ENCODE results near the gene LRBA. TPM values are rescaled to one million over a fixed set of nuclear protein-coding genes. Genes with fewer than 3 reads are reported as not detected.
"Not testable (repeated sequence)": the region's sequence is repeated elsewhere in the genome, so short reads cannot be mapped to it uniquely, and the experiment has no call there.

LRBA gene
- total and polyA plus RNA-seq, 4 donors, result 18.8 to 56.4 (median 33.8) TPM

GRCh38 chr4:151000747-151001429, 14.2 kb downstream of the LRBA start:
- no peaks in the 10 kb centered on the region for H3K4me1 ChIP-seq (ENCODE audit: control insufficient read depth, insufficient read depth, low read length)
- no peaks in the 10 kb centered on the region for H3K9me3 ChIP-seq (ENCODE audit: control insufficient read depth, insufficient read depth, low read length)
- no peaks in the 10 kb centered on the region for H3K36me3 ChIP-seq (ENCODE audit: control insufficient read depth, insufficient read depth, low read length)
- no peaks in the 10 kb centered on the region for H3K27me3 ChIP-seq (ENCODE audit: control insufficient read depth, insufficient read depth, low read length)
- WGBS (ENCODE audit: insufficient coverage), result 89% methylated on average over 7 of the region's 7 CpGs
- H3K4me3 ChIP-seq (ENCODE audit: low read depth, low read length), result no peak overlapping the region
- DNase-seq (ENCODE audit: low read depth in 4 of 6, low spot score in 6 of 6), result no peak
- no peak overlapping the region for H3K27ac ChIP-seq (ENCODE audit: low read depth, low read length)

DNA sequence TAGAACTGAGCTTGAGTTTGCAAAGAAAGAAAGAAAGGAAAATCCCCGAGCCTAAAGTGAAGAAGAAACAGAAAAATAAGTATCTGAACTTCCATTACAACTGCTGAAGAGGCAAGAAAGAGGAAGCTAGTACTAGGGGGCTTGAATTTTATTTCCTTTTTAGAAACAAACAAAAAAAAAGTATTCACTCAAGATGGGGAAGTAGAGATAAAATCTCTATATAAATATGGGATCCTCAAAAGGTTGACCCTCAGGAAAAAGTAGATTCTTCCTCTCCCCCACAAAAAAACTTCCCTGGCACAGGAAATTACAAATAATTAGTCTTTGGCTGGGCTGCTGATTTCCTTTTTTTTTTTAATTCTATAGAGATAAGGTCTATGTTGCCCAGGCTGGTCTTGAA, 16.0 kb downstream of the LRBA start:
- Histone ChIP-seq H3K27ac (ENCODE audit: low read depth, low read length) (no peak overlapping the region), H3K9me3 (ENCODE audit: control insufficient read depth, insufficient read depth, low read length) (no peaks in the 10 kb centered on the region), H3K4me1 (ENCODE audit: control insufficient read depth, insufficient read depth, low read length) (no peaks in the 10 kb centered on the region), H3K36me3 (ENCODE audit: control insufficient read depth, insufficient read depth, low read length) (no peaks in the 10 kb centered on the region), H3K4me3 (ENCODE audit: low read depth, low read length) (no peak overlapping the region), H3K27me3 (ENCODE audit: control insufficient read depth, insufficient read depth, low read length) (no peaks in the 10 kb centered on the region)
- no peak for DNase-seq (ENCODE audit: low read depth in 4 of 6, low spot score in 6 of 6)
- no CpG with 5 or more reads among the region's 1 CpG for WGBS (ENCODE audit: insufficient coverage)

DNA sequence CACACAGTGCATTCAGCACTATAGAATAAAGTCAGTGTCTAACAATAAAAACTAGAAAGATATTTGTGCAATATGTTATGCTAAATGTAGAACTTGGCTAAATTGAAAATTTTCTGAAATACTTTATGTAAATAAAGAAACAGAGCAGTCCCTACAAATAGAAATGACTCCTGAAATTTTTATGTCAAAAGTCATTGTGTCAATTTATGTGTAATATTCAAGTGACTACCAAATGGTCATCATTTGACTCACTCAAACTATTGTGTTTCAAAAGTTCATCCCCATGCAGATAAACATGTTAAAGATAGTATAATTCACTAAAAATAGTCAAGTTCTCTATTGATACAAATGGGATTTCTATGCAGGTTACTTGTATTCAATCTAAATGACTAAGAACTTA, 17.9 kb downstream of the LRBA start:
- DNase-seq (ENCODE audit: low read depth in 4 of 6, low spot score in 6 of 6), result no peak
- Histone ChIP-seq H3K4me1 (ENCODE audit: control insufficient read depth, insufficient read depth, low read length) (no peaks in the 10 kb centered on the region), H3K9me3 (ENCODE audit: control insufficient read depth, insufficient read depth, low read length) (no peaks in the 10 kb centered on the region), H3K36me3 (ENCODE audit: control insufficient read depth, insufficient read depth, low read length) (no peaks in the 10 kb centered on the region), H3K27ac (ENCODE audit: low read depth, low read length) (no peak overlapping the region), H3K4me3 (ENCODE audit: low read depth, low read length) (no peak overlapping the region), H3K27me3 (ENCODE audit: control insufficient read depth, insufficient read depth, low read length) (no peaks in the 10 kb centered on the region)

DNA sequence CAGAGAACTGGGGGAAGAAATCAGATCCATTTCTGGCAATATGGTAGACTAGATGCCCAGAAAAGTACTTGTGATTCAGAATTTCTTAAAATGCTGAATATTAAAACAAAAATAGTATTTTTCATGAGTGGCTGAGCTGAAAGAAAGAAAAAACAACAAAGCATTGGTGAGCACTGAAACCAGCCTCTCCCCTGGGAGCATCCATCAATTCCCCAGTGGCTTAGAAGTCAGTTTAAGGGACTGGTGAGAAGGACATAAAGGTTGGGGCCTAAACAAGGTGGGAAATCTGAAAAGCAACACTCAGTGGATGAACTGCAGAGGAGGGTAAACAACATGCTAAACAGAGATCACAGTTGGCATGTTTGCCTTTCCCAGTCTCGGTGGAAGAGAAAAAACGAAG, 20.4 kb downstream of the LRBA start:
- Histone ChIP-seq H3K27ac (ENCODE audit: low read depth, low read length) (no peak overlapping the region), H3K9me3 (ENCODE audit: control insufficient read depth, insufficient read depth, low read length) (no peaks in the 10 kb centered on the region), H3K36me3 (ENCODE audit: control insufficient read depth, insufficient read depth, low read length) (no peaks in the 10 kb centered on the region), H3K4me1 (ENCODE audit: control insufficient read depth, insufficient read depth, low read length) (no peaks in the 10 kb centered on the region), H3K27me3 (ENCODE audit: control insufficient read depth, insufficient read depth, low read length) (no peaks in the 10 kb centered on the region), H3K4me3 (ENCODE audit: low read depth, low read length) (no peak overlapping the region)
- no peak for DNase-seq (ENCODE audit: low read depth in 4 of 6, low spot score in 6 of 6)
- WGBS (ENCODE audit: insufficient coverage), result no CpG with 5 or more reads among the region's 2 CpGs

DNA sequence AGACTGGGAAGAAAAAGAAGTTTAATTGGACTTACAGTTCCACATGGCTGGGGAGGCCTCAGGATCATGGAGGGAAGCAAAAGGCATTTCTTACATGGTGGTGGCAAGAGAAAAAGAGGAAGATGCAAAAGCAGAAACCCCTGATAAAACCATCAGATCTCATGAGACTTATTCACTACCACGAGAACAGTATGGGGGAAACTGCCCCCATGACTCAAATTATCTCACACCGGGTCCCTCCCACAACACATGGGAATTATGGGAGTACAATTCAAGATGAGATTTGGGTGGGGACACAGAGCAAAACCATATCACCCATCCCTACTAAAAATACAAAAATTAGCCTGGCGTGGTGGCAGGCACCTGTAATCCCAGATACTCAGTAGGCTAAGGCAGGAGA, 21.5 kb downstream of the LRBA start:
- H3K4me1 ChIP-seq (ENCODE audit: control insufficient read depth, insufficient read depth, low read length), result not testable (repeated sequence)
- WGBS (ENCODE audit: insufficient coverage), result 86% methylated on average over 1 of the region's 3 CpGs

GRCh38 chr4:150990993-150991392, 24.1 kb downstream of the LRBA start:
- H3K4me1 ChIP-seq (ENCODE audit: control insufficient read depth, insufficient read depth, low read length), result no peaks in the 10 kb centered on the region
- no peaks in the 10 kb centered on the region for H3K36me3 ChIP-seq (ENCODE audit: control insufficient read depth, insufficient read depth, low read length)
- WGBS (ENCODE audit: insufficient coverage), result no CpG with 5 or more reads among the region's 2 CpGs
- no peaks in the 10 kb centered on the region for H3K27me3 ChIP-seq (ENCODE audit: control insufficient read depth, insufficient read depth, low read length)
- no peak overlapping the region for H3K27ac ChIP-seq (ENCODE audit: low read depth, low read length)
- no peak overlapping the region for H3K4me3 ChIP-seq (ENCODE audit: low read depth, low read length)
- no peaks in the 10 kb centered on the region for H3K9me3 ChIP-seq (ENCODE audit: control insufficient read depth, insufficient read depth, low read length)
- DNase-seq (ENCODE audit: low read depth in 4 of 6, low spot score in 6 of 6), result no peak

More for the DNA sequence above, 21.5 kb downstream of the LRBA start:
- not testable (repeated sequence) for H3K4me3 ChIP-seq (ENCODE audit: low read depth, low read length); H3K9me3 ChIP-seq (ENCODE audit: control insufficient read depth, insufficient read depth, low read length); DNase-seq (ENCODE audit: low read depth in 4 of 6, low spot score in 6 of 6); H3K36me3 ChIP-seq (ENCODE audit: control insufficient read depth, insufficient read depth, low read length); H3K27me3 ChIP-seq (ENCODE audit: control insufficient read depth, insufficient read depth, low read length); H3K27ac ChIP-seq (ENCODE audit: low read depth, low read length)

- 100% methylated on average over 1 of the region's 3 CpGs for WGBS (ENCODE audit: insufficient coverage)
- no peaks in the 10 kb centered on the region for H3K36me3 ChIP-seq (ENCODE audit: control insufficient read depth, insufficient read depth, low read length)
- no peaks in the 10 kb centered on the region for H3K4me1 ChIP-seq (ENCODE audit: control insufficient read depth, insufficient read depth, low read length)
- no peak for DNase-seq (ENCODE audit: low read depth in 4 of 6, low spot score in 6 of 6)
- H3K4me3 ChIP-seq (ENCODE audit: low read depth, low read length), result no peak overlapping the region
- H3K27ac ChIP-seq (ENCODE audit: low read depth, low read length), result no peak overlapping the region
- no peaks in the 10 kb centered on the region for H3K27me3 ChIP-seq (ENCODE audit: control insufficient read depth, insufficient read depth, low read length)
- no peaks in the 10 kb centered on the region for H3K9me3 ChIP-seq (ENCODE audit: control insufficient read depth, insufficient read depth, low read length)
Observed at GRCh38 chr4:150990250-150990649, 24.8 kb downstream of the LRBA start.

DNA sequence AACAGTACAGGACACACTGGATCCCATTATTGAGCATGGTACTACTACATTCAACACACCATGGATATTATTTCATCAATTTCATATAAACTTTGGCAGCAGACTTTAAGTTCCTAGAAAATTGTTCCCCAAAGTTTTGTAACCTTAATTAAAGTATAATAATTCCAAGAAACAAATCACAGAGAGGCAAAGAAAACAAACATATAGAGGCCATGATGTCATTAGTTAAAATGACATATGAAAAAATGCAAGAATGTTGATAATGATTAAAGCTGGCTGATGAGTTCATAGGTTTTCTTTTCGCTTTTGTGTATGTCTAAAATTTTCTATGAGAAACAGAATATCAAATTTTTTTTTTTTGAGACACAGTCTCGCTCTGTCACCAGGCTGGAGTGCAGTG, 26.8 kb downstream of the LRBA start:
- H3K4me3 ChIP-seq (ENCODE audit: low read depth, low read length), result no peak overlapping the region
- 100% methylated on average over 1 of the region's 2 CpGs for WGBS (ENCODE audit: insufficient coverage)
- no peaks in the 10 kb centered on the region for H3K27me3 ChIP-seq (ENCODE audit: control insufficient read depth, insufficient read depth, low read length)
- no peak overlapping the region for H3K27ac ChIP-seq (ENCODE audit: low read depth, low read length)
- H3K4me1 ChIP-seq (ENCODE audit: control insufficient read depth, insufficient read depth, low read length), result no peaks in the 10 kb centered on the region
- H3K36me3 ChIP-seq (ENCODE audit: control insufficient read depth, insufficient read depth, low read length), result no peaks in the 10 kb centered on the region
- DNase-seq (ENCODE audit: low read depth in 4 of 6, low spot score in 6 of 6), result no peak
- no peaks in the 10 kb centered on the region for H3K9me3 ChIP-seq (ENCODE audit: control insufficient read depth, insufficient read depth, low read length)

- Histone ChIP-seq H3K27ac (ENCODE audit: low read depth, low read length) (no peak overlapping the region), H3K4me1 (ENCODE audit: control insufficient read depth, insufficient read depth, low read length) (no peaks in the 10 kb centered on the region), H3K36me3 (ENCODE audit: control insufficient read depth, insufficient read depth, low read length) (no peaks in the 10 kb centered on the region), H3K27me3 (ENCODE audit: control insufficient read depth, insufficient read depth, low read length) (no peaks in the 10 kb centered on the region), H3K9me3 (ENCODE audit: control insufficient read depth, insufficient read depth, low read length) (no peaks in the 10 kb centered on the region), H3K4me3 (ENCODE audit: low read depth, low read length) (no peak overlapping the region)
- 100% methylated on average over 2 of the region's 3 CpGs for WGBS (ENCODE audit: insufficient coverage)
- no peak for DNase-seq (ENCODE audit: low read depth in 4 of 6, low spot score in 6 of 6)
Observed at GRCh38 chr4:150987204-150987603, 27.9 kb downstream of the LRBA start.

DNA sequence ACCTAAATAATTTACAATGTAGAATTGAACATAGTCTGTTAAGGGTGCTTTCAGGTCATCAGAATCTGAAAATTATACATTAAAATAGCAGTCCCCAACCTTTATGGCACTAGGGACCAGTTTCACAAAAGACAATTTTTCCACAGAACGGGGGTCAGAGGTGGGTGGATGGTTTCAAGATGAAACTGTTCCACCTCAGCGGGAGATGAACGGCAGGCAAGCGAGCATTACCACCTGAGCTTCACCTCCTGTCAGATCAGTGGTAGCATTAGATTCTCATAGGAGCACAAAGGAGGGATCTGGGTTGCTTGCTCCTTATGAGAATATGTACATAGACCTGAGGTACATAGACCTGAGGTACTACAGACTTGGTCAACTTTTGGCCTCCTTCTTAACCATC, 29.0 kb downstream of the LRBA start:
- H3K27me3 ChIP-seq (ENCODE audit: control insufficient read depth, insufficient read depth, low read length), result no peaks in the 10 kb centered on the region
- no peak overlapping the region for H3K4me3 ChIP-seq (ENCODE audit: low read depth, low read length)
- H3K36me3 ChIP-seq (ENCODE audit: control insufficient read depth, insufficient read depth, low read length), result no peaks in the 10 kb centered on the region
- no peaks in the 10 kb centered on the region for H3K9me3 ChIP-seq (ENCODE audit: control insufficient read depth, insufficient read depth, low read length)
- H3K4me1 ChIP-seq (ENCODE audit: control insufficient read depth, insufficient read depth, low read length), result no peaks in the 10 kb centered on the region
- WGBS (ENCODE audit: insufficient coverage), result 100% methylated on average over 3 of the region's 4 CpGs
- H3K27ac ChIP-seq (ENCODE audit: low read depth, low read length), result no peak overlapping the region
- DNase-seq (ENCODE audit: low read depth in 4 of 6, low spot score in 6 of 6), result no peak
